RWPE2 (cell line): ENCODE measurements around the gene PSME2.

ENCODE experiments used
- ATAC-seq: fragments of 200-7000 bp; cut with Tn5 transposase; 3 replicates; pipeline ENCODE4 v1.9.1; 2021; ENCODE audit warnings: low read depth
- DNase-seq: peaks from one replicate; pipeline ENCODE4 v3.0.0-alpha.2; 2020; ENCODE audit warnings: low spot score
- H3K27ac ChIP-seq: fragments of 450-650 bp; 2 replicates; pipeline ENCODE4 v1.5.1; 2017; ENCODE audit warnings: mild to moderate bottlenecking; ENCODE audit not compliant: poor library complexity, severe bottlenecking
- H3K27me3 ChIP-seq: fragments of 250-450 bp; sonication (Bioruptor Pico); 2 replicates; pipeline ENCODE4 v1.5.1; 2021; ENCODE audit warnings: mild to moderate bottlenecking, moderate library complexity; ENCODE audit not compliant: insufficient read depth, poor library complexity, severe bottlenecking
- H3K36me3 ChIP-seq: fragments of 250-450 bp; sonication (Bioruptor Pico); 2 replicates; pipeline ENCODE4 v1.5.1; 2020; ENCODE audit warnings: low read depth, mild to moderate bottlenecking, moderate library complexity
- H3K4me1 ChIP-seq: fragments of 250-450 bp; sonication (Bioruptor Pico); 2 replicates; pipeline ENCODE4 v1.5.1; 2021; ENCODE audit warnings: mild to moderate bottlenecking, moderate library complexity; ENCODE audit not compliant: insufficient read depth, poor library complexity, severe bottlenecking
- H3K4me3 ChIP-seq: fragments of 250-450 bp; sonication (Bioruptor Pico); 2 replicates; pipeline ENCODE4 v1.5.1; 2021; ENCODE audit warnings: mild to moderate bottlenecking, moderate library complexity; ENCODE audit not compliant: severe bottlenecking
- H3K9me3 ChIP-seq: fragments of 250-450 bp; sonication (Bioruptor Pico); 2 replicates; pipeline ENCODE4 v1.5.1; 2021; ENCODE audit warnings: mild to moderate bottlenecking, moderate library complexity; ENCODE audit not compliant: severe bottlenecking
- CTCF ChIP-seq: fragments of 450-650 bp; IDR thresholded peaks from one replicate; pipeline ENCODE4 v1.5.1; 2017; ENCODE audit warnings: mild to moderate bottlenecking, moderate library complexity; ENCODE audit not compliant: poor library complexity, severe bottlenecking

The PSME2 gene

GRCh38 chr14:24171422-24172260, 25.2 kb upstream of the PSME2 start, which contains the start of gene REC8:
Gene REC8 (plus strand): TSS chr14:24172080. CDS start chr14:24172553, 473 bp downstream.
- TF ChIP-seq CTCF = no peak
- no peak within 1 kb of the TSS for H3K27ac ChIP-seq
- H3K27me3 ChIP-seq = no peaks in the 10 kb centered on the region
- H3K4me3 ChIP-seq = no peak within 1 kb of the TSS
- DNase-seq (no peak), ATAC-seq (no peak)
- no peaks in the 10 kb centered on the region for H3K4me1 ChIP-seq
- 0 out of 2 replicates have a peak, but pooled peaks cover 5% of the 10 kb centered on the region for H3K36me3 ChIP-seq
- H3K9me3 ChIP-seq = no peaks in the 10 kb centered on the region

- TF ChIP-seq CTCF = no peak
- no peak overlapping the region for H3K27ac ChIP-seq
- H3K36me3 ChIP-seq = peaks cover 42% of the 10 kb centered on the region
- H3K4me3 ChIP-seq = no peak overlapping the region
- H3K9me3 ChIP-seq = no peaks in the 10 kb centered on the region
- ATAC-seq (no peak), DNase-seq (no peak)
- no peaks in the 10 kb centered on the region for H3K27me3 ChIP-seq
- H3K4me1 ChIP-seq = no peaks in the 10 kb centered on the region
Observed at GRCh38 chr14:24167469-24168114, 21.2 kb upstream of the PSME2 start.

- TF ChIP-seq CTCF = no peak
- H3K36me3 ChIP-seq = peaks cover 50% of the 10 kb centered on the region
Observed at GRCh38 chr14:24165785-24166184, 19.4 kb upstream of the PSME2 start.

GRCh38 chr14:24164518-24164991, 18.1 kb upstream of the PSME2 start:
- no peak overlapping the region for H3K27ac ChIP-seq
- peaks cover 56% of the 10 kb centered on the region for H3K36me3 ChIP-seq
- H3K4me1 ChIP-seq = peaks cover 3% of the 10 kb centered on the region
- H3K4me3 ChIP-seq = no peak overlapping the region
- no peak for ATAC-seq
- DNase-seq = no peak
- H3K27me3 ChIP-seq = no peaks in the 10 kb centered on the region
- no peaks in the 10 kb centered on the region for H3K9me3 ChIP-seq
- TF ChIP-seq CTCF = no peak

More at GRCh38 chr14:24165785-24166184, 19.4 kb upstream of the PSME2 start:
- Histone ChIP-seq H3K4me3 (no peak overlapping the region), H3K4me1 (peaks cover 3% of the 10 kb centered on the region), H3K27me3 (no peaks in the 10 kb centered on the region), H3K27ac (no peak overlapping the region), H3K9me3 (no peaks in the 10 kb centered on the region)
- no peak for DNase-seq
- ATAC-seq = no peak

GRCh38 chr14:24162093-24162492, 15.7 kb upstream of the PSME2 start:
- Histone ChIP-seq H3K9me3 (no peaks in the 10 kb centered on the region), H3K27me3 (no peaks in the 10 kb centered on the region), H3K27ac (peak overlapping the region; percentile 71), H3K4me3 (peak overlapping the region; percentile 51), H3K36me3 (peaks cover 71% of the 10 kb centered on the region), H3K4me1 (peaks cover 3% of the 10 kb centered on the region)
- TF ChIP-seq CTCF = no peak
- ATAC-seq = peak; percentile 0; the same call in 1 of the 3 replicates
- DNase-seq = no peak
